Body of pancreas (tissue), 4 donors: ENCODE measurements around the gene IFT122. TPM values are rescaled to one million over a fixed set of nuclear protein-coding genes. Genes with fewer than 3 reads are reported as not detected.

Experiments
- ATAC-seq: fragments of 150-250 bp; one replicate; pipeline ENCODE4 v1.9.1; 2016
- DNase-seq, 4 donors: peaks; one replicate each; pipeline ENCODE4 v3.0.0-alpha.2; 2019
- H3K27ac ChIP-seq, 4 donors: fragments of 200-600 bp; sonication (generic); 1 replicate in 3 of 4; 2 replicates in 1 of 4; pipeline versions ENCODE4 v1.5.1 to v1.6.1; 2016 to 2019; ENCODE audit warnings: mild to moderate bottlenecking in 1 of 4, mixed read lengths in 1 of 4, moderate library complexity in 1 of 4
- H3K27me3 ChIP-seq, 2 donors: fragments of 200-600 bp; sonication (generic); one replicate each; pipeline ENCODE4 v1.6.0; 2016; ENCODE audit warnings: mild to moderate bottlenecking in 1 of 2
- H3K36me3 ChIP-seq, 2 donors: fragments of 200-600 bp; sonication (generic); replicated peaks in 1 of 2; 2 replicates each; pipeline ENCODE4 v1.5.1; 2016; ENCODE audit warnings: low read depth in 2 of 2; ENCODE audit not compliant: insufficient read depth in 1 of 2
- H3K4me1 ChIP-seq: fragments of 200-600 bp; sonication (generic); one replicate; pipeline ENCODE4 v1.6.0; 2016
- H3K4me3 ChIP-seq, 2 donors: fragments of 200-600 bp; sonication (generic); 1 replicate in 1 of 2; 2 replicates in 1 of 2; pipeline ENCODE4 v1.5.1; 2016 to 2019
- H3K9me3 ChIP-seq, 3 donors: fragments of 200-600 bp; sonication (generic); 1 replicate in 2 of 3; 2 replicates in 1 of 3; pipeline ENCODE4 v1.5.1; 2016
- POLR2A ChIP-seq, 3 donors: fragments of 450-650 bp; IDR thresholded peaks; one replicate each; pipeline ENCODE4 v1.6.1; 2016; ENCODE audit warnings: antibody characterized with exemption in 3 of 3, mild to moderate bottlenecking in 2 of 3
- WGBS, 2 donors: methylation state at CpG; one replicate each; pipeline ENCODE4 v1.1.5; 2017; 5-methylcytosine and 5-hydroxymethylcytosine counted together
- intact Hi-C: fragments of 100-400 bp; cut with DNase I; formaldehyde crosslinking; loops from one replicate; pipeline ENCODE4 v1.15.1; 2023
- total RNA-seq, 2 donors: library from RNA; depleted of rRNA; stranded (reverse); fragments of >200 nt; gene quantifications; one replicate each; pipeline ENCODE4 v1.1.0, GENCODE V29; 2016
- TF ChIP-seq, protein P1 (sequence below), 7 experiments: fragments of 450-650 bp in 4 of 7; fragments of 200-600 bp in 3 of 7; sonication (generic) in 3 of 7; IDR thresholded peaks; one replicate each; pipeline ENCODE4 v1.5.1; 2016 to 2019; ENCODE audit warnings: antibody characterized with exemption in 7 of 7

The IFT122 gene
- total RNA-seq, 2 donors from 2014 or later: 10.5 to 34.8 TPM

DNA sequence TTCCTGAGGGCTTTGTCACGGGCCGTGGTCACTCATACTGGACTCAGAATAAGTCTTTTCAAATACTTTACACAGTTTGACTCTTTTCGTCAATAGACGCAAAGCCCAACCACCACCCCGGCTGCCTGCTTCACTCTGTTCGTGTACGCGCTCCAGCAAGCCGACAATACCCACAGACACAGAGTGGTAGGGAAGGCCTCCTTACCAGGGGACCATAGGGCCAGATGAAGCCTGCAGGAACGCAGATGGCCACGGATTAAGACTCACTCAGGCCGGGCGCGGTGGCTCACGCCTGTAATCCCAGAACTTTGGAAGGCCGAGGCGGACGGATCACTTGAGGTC lies 41.2 kb upstream of the IFT122 start:
- intact Hi-C loops: no loop called here
- Histone ChIP-seq H3K27ac (peak overlapping the region in 3 of 4 donors; percentile 76 to 95 (median 88)), H3K4me1 (peaks cover 19% of the 10 kb centered on the region), H3K27me3 (no peaks in the 10 kb centered on the region), H3K9me3 (no peaks in the 10 kb centered on the region), H3K36me3 (no peaks in the 10 kb centered on the region), H3K4me3 (peak overlapping the region; percentile 65 to 96)
- ATAC-seq: no peak
- TF ChIP-seq, protein P1, sequence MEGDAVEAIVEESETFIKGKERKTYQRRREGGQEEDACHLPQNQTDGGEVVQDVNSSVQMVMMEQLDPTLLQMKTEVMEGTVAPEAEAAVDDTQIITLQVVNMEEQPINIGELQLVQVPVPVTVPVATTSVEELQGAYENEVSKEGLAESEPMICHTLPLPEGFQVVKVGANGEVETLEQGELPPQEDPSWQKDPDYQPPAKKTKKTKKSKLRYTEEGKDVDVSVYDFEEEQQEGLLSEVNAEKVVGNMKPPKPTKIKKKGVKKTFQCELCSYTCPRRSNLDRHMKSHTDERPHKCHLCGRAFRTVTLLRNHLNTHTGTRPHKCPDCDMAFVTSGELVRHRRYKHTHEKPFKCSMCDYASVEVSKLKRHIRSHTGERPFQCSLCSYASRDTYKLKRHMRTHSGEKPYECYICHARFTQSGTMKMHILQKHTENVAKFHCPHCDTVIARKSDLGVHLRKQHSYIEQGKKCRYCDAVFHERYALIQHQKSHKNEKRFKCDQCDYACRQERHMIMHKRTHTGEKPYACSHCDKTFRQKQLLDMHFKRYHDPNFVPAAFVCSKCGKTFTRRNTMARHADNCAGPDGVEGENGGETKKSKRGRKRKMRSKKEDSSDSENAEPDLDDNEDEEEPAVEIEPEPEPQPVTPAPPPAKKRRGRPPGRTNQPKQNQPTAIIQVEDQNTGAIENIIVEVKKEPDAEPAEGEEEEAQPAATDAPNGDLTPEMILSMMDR (IDR thresholded peaks at IDR 0.05): no peak
- TF ChIP-seq POLR2A (IDR thresholded peaks at IDR 0.05): no peak
- WGBS, 2 donors: 0 to 1% methylated on average over 7 to 18 of the region's 18 CpGs
- peak; percentile 9 to 29 (median 22) for DNase-seq

DNA sequence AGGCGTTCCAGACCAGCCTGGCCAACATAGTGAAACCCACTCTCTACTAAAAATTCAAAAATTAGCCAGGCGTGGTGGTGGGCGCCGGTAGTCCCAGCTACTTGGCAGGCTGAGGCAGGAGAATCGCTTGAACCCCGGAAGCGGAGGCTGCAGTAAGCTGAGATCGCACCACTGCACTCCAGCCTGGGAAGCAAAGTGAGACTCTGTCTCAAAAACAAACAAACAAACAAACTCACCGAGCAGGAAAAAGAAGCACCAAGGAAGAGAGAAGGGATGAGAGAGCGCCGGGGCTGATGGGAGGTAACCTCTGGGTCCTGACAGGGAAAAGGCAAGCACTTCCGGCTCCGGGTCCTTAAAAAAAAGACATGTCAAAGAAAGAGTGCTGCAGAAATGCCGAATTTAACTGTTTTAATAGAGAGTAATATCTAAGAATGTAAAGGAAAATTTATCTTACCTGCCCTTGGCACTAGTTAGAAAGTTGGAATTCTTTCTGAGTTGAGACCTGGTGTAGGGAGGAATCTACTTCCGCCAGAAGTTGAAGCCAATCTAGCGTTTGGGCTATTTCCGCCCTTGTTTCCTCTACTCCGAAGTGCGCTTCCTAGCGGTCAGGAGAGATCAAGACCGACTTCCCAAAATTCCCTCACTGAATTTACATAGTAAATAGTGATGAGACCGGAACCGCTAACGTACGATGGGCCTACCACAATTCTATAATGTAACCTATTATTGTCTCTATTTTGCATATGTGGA lies 40.7 kb upstream of the IFT122 start:
- Histone ChIP-seq H3K27me3 (no peaks in the 10 kb centered on the region), H3K9me3 (no peaks in the 10 kb centered on the region), H3K27ac (peak overlapping the region; percentile 76 to 95 (median 86)), H3K4me1 (peaks cover 19% of the 10 kb centered on the region), H3K36me3 (no peaks in the 10 kb centered on the region), H3K4me3 (peak overlapping the region; percentile 65 to 96)
- DNase-seq (peak; percentile 81 to 90 (median 87)), ATAC-seq (peak; percentile 97)
- WGBS, 2 donors: 0% methylated on average over 23 to 25 of the region's 25 CpGs
- intact Hi-C loops: no loop called here
- TF ChIP-seq, protein P1 (IDR thresholded peaks at IDR 0.05): peak; percentile 61 to 94 (median 86)
- no peak for TF ChIP-seq POLR2A (IDR thresholded peaks at IDR 0.05)

DNA sequence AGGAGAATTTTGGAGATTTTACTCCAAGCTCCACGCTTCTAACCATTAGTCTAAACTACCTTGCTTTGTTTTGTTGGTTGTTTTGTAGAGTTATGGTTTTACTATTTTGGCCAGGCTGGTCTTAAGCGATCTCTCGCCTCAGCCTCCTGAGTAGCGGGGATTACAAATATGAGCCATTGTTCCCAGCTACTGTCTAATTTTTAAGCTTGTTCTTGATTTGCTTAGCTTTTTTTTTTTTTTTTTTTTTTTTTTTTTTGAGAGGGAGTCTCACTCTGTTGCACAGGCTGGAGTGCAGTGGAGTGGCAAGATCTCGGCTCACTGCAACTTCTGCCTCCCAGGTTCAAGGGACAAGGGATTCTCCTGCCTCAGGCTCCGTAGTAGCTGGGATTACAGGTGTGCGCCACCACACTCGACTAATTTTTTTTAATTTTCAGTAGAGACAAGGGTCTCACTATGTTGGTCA lies 40.1 kb upstream of the IFT122 start:
- Histone ChIP-seq H3K36me3 (no peaks in the 10 kb centered on the region), H3K4me1 (peaks cover 19% of the 10 kb centered on the region), H3K4me3 (peak overlapping the region in 1 of 2 donors; percentile 96), H3K9me3 (no peaks in the 10 kb centered on the region), H3K27ac (peak overlapping the region in 3 of 4 donors; percentile 76 to 95 (median 88)), H3K27me3 (no peaks in the 10 kb centered on the region)
- WGBS, 2 donors: 41 to 44% methylated on average over 8 of the region's 8 CpGs
- ATAC-seq: peak; percentile 22
- peak in 1 of 4 donors; percentile 23 for DNase-seq
- TF ChIP-seq, protein P1 (IDR thresholded peaks at IDR 0.05): no peak
- peak; percentile 24 to 79 (median 68) for TF ChIP-seq POLR2A (IDR thresholded peaks at IDR 0.05)
- intact Hi-C loops: no loop called here

DNA sequence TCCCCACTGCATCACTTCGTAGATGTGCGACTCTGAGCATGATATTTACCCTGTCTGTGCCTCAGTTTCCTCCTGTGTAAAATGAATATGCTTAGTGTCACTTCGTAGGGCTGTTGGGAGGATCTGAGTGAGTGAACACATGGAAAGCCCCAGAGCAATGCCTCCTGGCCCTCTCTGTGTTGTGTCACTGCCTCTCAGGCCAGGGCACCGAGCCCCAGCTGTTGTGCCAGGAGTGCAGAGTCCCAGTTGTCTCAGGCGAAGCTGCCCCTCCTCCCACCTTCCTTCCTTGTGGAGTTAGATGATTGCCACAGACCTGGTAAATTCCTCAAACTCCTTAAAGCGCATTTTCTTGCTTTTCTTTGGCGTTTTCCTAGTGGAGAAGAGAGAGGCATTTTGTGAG lies 37.8 kb upstream of the IFT122 start:
- H3K4me3 ChIP-seq: no peak overlapping the region
- ATAC-seq (no peak), DNase-seq (no peak)
- no peaks in the 10 kb centered on the region for H3K36me3 ChIP-seq
- TF ChIP-seq POLR2A (IDR thresholded peaks at IDR 0.05): no peak
- TF ChIP-seq, protein P1 (IDR thresholded peaks at IDR 0.05): no peak
- intact Hi-C loops: no loop called here
- H3K27ac ChIP-seq: no peak overlapping the region
- H3K4me1 ChIP-seq: peaks cover 16% of the 10 kb centered on the region
- H3K9me3 ChIP-seq: no peaks in the 10 kb centered on the region
- WGBS, 2 donors: 75 to 76% methylated on average over 7 of the region's 7 CpGs
- H3K27me3 ChIP-seq: no peaks in the 10 kb centered on the region

DNA sequence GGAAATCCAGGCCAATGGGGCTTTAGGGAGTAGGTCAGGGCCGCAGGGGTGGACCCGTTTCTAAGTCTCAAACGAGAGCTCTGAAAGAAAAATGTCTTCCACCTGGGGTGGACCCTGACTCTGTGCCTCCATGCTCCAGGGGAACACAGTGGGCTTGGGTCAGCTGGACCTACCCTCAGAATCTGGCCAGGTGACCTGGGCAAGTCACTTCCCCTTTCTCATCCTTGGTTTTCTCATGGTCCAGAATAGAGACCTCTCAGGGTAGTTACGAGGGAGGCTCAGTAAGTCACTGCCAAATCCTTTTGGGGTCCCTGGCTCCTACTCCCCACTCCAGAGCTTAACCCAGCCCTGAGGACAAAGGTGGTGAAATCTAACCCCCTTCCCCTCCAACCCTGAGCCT lies 37.4 kb upstream of the IFT122 start:
- no peak overlapping the region for H3K4me3 ChIP-seq
- no peaks in the 10 kb centered on the region for H3K27me3 ChIP-seq
- DNase-seq (no peak), ATAC-seq (no peak)
- WGBS, 2 donors: 92 to 97% methylated on average over 4 of the region's 4 CpGs
- H3K27ac ChIP-seq: no peak overlapping the region
- no peaks in the 10 kb centered on the region for H3K9me3 ChIP-seq
- TF ChIP-seq, protein P1 (IDR thresholded peaks at IDR 0.05): no peak
- no peak for TF ChIP-seq POLR2A (IDR thresholded peaks at IDR 0.05)
- H3K4me1 ChIP-seq: peaks cover 12% of the 10 kb centered on the region
- intact Hi-C loops: no loop called here
- no peaks in the 10 kb centered on the region for H3K36me3 ChIP-seq
